DOHH2 (cell line): ENCODE measurements around the gene NR2F1-AS1.

Experiments
- H3F3A ChIP-seq: fragments of 200-600 bp; sonication (generic), shearing (Covaris generic); 2 replicates; pipeline ENCODE4 v1.6.0; 2016; ENCODE audit warnings: antibody characterized with exemption, mild to moderate bottlenecking; ENCODE audit not compliant: control insufficient read depth, insufficient read depth
- H3K27ac ChIP-seq: fragments of 200-600 bp; sonication (generic); 2 replicates; pipeline ENCODE4 v1.5.1; 2014; ENCODE audit warnings: low read depth, mild to moderate bottlenecking, low read length, moderate library complexity
- H3K27me3 ChIP-seq: fragments of 200-600 bp; sonication (generic); 2 replicates; pipeline ENCODE4 v1.6.1; 2014; ENCODE audit warnings: mild to moderate bottlenecking, low read length, mixed read lengths; ENCODE audit not compliant: control insufficient read depth
- H3K36me3 ChIP-seq: fragments of 200-600 bp; sonication (generic); 2 replicates; pipeline ENCODE4 v1.6.1; 2014; ENCODE audit warnings: mild to moderate bottlenecking, low read length, moderate library complexity, mixed read lengths; ENCODE audit not compliant: control insufficient read depth
- H3K4me1 ChIP-seq: fragments of 200-600 bp; sonication (generic); 2 replicates; pipeline ENCODE4 v1.6.1; 2014; ENCODE audit warnings: mild to moderate bottlenecking, low read length, mixed read lengths; ENCODE audit not compliant: control insufficient read depth
- H3K4me2 ChIP-seq: fragments of 200-600 bp; sonication (generic); 2 replicates; pipeline ENCODE4 v1.6.0; 2014; ENCODE audit warnings: mild to moderate bottlenecking, low read length, moderate library complexity
- H3K4me3 ChIP-seq: fragments of 200-600 bp; sonication (generic); 2 replicates; pipeline ENCODE4 v1.5.1; 2014; ENCODE audit warnings: mild to moderate bottlenecking, low read length, mixed read lengths
- H3K79me2 ChIP-seq: fragments of 200-600 bp; sonication (generic); 2 replicates; pipeline ENCODE4 v1.6.1; 2014; ENCODE audit warnings: mild to moderate bottlenecking, low read length, mixed read lengths; ENCODE audit not compliant: control insufficient read depth
- H3K9me2 ChIP-seq: fragments of 200-600 bp; sonication (generic); replicated peaks from 2 replicates; pipeline ENCODE4 v1.6.1; 2014; ENCODE audit warnings: mild to moderate bottlenecking, low read length, mixed read lengths; ENCODE audit not compliant: control insufficient read depth
- H3K9me3 ChIP-seq: fragments of 200-600 bp; sonication (generic); 2 replicates; pipeline ENCODE4 v1.6.1; 2014; ENCODE audit warnings: antibody characterized with exemption, low read length, mixed read lengths; ENCODE audit not compliant: control insufficient read depth, insufficient read depth
- H4K20me1 ChIP-seq: fragments of 200-600 bp; sonication (generic); 2 replicates; pipeline ENCODE4 v1.6.0; 2014; ENCODE audit warnings: low read depth, mild to moderate bottlenecking, antibody characterized with exemption, low read length, moderate library complexity; ENCODE audit not compliant: control insufficient read depth, insufficient read depth
- EZH2phosphoT487 ChIP-seq: fragments of 200-600 bp; sonication (generic); IDR thresholded peaks from 2 replicates; pipeline ENCODE4 v1.6.1; 2017; ENCODE audit warnings: borderline replicate concordance, mild to moderate bottlenecking, antibody characterized with exemption, low read length, moderate library complexity, mixed read lengths
- TF ChIP-seq, protein P1 (sequence below): fragments of 200-600 bp; sonication (generic); IDR thresholded peaks from one replicate; pipeline ENCODE4 v1.5.1; 2014; ENCODE audit warnings: antibody characterized with exemption, mild to moderate bottlenecking, low read depth, low read length; ENCODE audit not compliant: poor library complexity, severe bottlenecking

The NR2F1-AS1 gene

GRCh38 chr5:93598091-93599000 is 17.3 kb upstream of the NR2F1-AS1 start:
- no peak overlapping the region for H3K4me2 ChIP-seq
- no peaks in the 10 kb centered on the region for H3K79me2 ChIP-seq
- H3K27me3 ChIP-seq: peaks cover 38% of the 10 kb centered on the region
- no peaks in the 10 kb centered on the region for H3K36me3 ChIP-seq
- no peak overlapping the region for H3K27ac ChIP-seq
- no peaks in the 10 kb centered on the region for H3K9me2 ChIP-seq
- H3K9me3 ChIP-seq: no peaks in the 10 kb centered on the region
- H3F3A ChIP-seq: no peaks in the 10 kb centered on the region
- TF ChIP-seq EZH2phosphoT487: no peak
- TF ChIP-seq, protein P1, sequence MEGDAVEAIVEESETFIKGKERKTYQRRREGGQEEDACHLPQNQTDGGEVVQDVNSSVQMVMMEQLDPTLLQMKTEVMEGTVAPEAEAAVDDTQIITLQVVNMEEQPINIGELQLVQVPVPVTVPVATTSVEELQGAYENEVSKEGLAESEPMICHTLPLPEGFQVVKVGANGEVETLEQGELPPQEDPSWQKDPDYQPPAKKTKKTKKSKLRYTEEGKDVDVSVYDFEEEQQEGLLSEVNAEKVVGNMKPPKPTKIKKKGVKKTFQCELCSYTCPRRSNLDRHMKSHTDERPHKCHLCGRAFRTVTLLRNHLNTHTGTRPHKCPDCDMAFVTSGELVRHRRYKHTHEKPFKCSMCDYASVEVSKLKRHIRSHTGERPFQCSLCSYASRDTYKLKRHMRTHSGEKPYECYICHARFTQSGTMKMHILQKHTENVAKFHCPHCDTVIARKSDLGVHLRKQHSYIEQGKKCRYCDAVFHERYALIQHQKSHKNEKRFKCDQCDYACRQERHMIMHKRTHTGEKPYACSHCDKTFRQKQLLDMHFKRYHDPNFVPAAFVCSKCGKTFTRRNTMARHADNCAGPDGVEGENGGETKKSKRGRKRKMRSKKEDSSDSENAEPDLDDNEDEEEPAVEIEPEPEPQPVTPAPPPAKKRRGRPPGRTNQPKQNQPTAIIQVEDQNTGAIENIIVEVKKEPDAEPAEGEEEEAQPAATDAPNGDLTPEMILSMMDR: no peak
- no peaks in the 10 kb centered on the region for H4K20me1 ChIP-seq
- H3K4me3 ChIP-seq: no peak overlapping the region
- no peaks in the 10 kb centered on the region for H3K4me1 ChIP-seq

DNA sequence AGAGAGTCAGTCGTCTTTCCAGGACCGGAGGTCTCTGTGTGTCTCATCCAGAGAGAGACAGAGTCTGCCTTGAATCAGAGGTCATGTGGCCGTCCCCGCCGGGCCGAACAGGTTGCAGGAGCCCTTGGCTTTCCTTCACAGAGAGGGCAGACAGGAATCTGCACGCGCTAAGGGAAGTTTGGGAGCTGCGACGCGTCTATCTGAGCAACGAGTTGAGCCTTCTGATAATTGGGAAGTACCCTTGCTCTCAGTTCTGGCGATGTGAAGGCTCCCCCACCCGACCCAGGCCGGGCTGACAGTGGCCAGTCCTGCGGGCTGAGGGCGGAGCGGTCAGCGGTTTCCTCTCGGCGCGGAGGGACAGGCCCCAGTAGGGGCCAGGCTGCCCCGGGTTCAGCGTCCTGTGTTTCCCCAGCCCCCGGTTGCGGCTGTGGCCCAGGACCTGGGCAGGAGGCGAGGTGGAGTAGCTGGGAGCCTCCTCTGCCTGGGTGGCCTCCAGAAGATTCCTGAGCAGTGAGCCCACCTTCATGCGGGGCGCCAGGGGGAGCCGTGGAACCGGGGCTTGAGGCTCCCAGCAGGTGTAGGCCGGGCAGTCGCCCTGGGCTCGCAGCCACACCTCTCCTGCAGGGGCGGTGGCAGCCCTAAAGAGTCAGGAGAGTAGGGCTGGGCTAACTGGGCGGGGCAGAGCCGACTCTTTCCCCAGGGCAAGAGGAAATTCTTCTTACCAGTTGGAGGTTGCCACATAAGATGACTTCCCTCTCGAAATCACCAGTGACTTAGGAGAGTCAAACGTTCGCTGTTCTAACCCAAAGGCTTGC is 15.9 kb upstream of the NR2F1-AS1 start:
- no peaks in the 10 kb centered on the region for H3K9me2 ChIP-seq
- no peaks in the 10 kb centered on the region for H3K9me3 ChIP-seq
- TF ChIP-seq EZH2phosphoT487: no peak
- TF ChIP-seq, protein P1: no peak
- H3K36me3 ChIP-seq: no peaks in the 10 kb centered on the region
- H3K27ac ChIP-seq: no peak overlapping the region
- H3K4me3 ChIP-seq: no peak overlapping the region
- no peaks in the 10 kb centered on the region for H3K4me1 ChIP-seq
- no peak overlapping the region for H3K4me2 ChIP-seq
- no peaks in the 10 kb centered on the region for H3F3A ChIP-seq
- peaks cover 36% of the 10 kb centered on the region for H3K27me3 ChIP-seq
- no peaks in the 10 kb centered on the region for H3K79me2 ChIP-seq
- H4K20me1 ChIP-seq: no peaks in the 10 kb centered on the region

DNA sequence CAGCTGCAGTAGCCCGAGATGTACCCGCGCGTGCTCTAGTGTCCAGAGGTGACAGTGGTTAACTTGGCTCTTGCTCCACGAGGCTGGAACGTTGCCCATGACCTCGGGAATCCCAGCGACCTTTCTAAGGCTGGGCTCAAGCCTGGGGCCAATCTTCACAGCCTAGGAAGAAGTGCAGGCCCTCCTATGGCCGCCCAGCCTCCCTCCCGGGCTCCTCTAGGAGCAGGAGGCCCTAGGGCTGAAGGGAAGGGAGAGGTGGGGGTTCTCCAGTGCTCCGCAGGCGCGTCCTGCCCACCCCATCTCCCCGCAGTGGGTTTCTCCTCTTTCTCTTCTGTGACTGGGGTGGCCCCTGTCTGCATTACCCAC is 15.3 kb upstream of the NR2F1-AS1 start:
- TF ChIP-seq, protein P1: no peak
- TF ChIP-seq EZH2phosphoT487: no peak
- H3F3A ChIP-seq: no peaks in the 10 kb centered on the region
- no peak overlapping the region for H3K27ac ChIP-seq
- no peaks in the 10 kb centered on the region for H3K79me2 ChIP-seq
- H3K9me3 ChIP-seq: no peaks in the 10 kb centered on the region
- H3K9me2 ChIP-seq: no peaks in the 10 kb centered on the region
- no peak overlapping the region for H3K4me2 ChIP-seq
- H4K20me1 ChIP-seq: no peaks in the 10 kb centered on the region
- H3K36me3 ChIP-seq: no peaks in the 10 kb centered on the region
- no peak overlapping the region for H3K4me3 ChIP-seq
- H3K27me3 ChIP-seq: peaks cover 31% of the 10 kb centered on the region
- H3K4me1 ChIP-seq: no peaks in the 10 kb centered on the region
